Measurements from ENCODE around the gene ASTL. TPM values are rescaled to one million over a fixed set of nuclear protein-coding genes. Genes with fewer than 3 reads are reported as not detected.

The ASTL gene
- total and polyA plus RNA-seq, 8 donors: 0.08 TPM; not detected in 7

DNA sequence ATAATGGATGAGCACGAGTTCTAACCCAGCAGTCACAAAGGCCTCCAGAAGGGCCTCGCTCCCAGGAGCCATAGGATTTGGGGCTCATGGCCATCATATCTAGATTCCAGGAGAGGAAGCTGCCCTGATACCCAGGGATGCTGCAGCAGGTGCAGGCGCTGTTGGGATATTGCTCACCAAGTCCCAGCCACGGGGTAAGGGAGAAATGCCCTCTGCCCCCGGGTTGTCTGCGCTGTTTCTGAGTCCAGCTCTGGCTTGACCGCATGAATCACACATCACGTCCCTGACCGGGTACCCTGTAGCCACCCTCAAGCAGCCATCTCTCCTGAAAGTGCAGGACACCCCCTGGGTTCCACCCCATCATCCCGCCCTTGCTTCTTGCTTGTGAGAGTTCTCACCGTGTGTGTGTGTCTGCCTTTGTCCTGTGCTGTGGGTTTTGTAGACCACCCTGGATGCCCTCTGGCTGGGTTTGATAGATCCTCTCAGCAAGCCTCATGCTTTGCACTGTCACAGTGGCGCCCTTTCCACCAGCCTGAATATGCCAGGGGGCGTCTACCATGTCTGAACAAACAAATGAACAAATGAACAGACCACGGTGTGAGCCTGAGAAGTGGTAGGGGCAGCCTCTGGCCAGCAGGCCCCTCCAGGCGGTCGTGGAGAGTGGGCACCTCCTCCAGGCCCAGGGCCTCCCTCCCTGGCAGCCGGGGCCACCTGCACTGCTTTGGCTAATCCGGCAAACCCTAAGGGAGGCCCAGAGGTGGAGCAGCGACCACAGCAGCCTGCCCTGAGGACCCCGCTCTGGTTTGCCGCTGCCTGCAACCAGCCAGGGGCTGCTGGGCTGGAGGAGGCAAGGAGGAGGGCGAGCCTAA, 54.1 kb downstream of the ASTL start:
- H3K27me3 ChIP-seq: peaks cover 0 to 4% (median 0%) of the 10 kb centered on the region in 3 donors
- 88 to 91% (median 90%) methylated on average over 21 to 22 of the region's 22 CpGs for WGBS, 5 donors
- no peak overlapping the region for H3K4me3 ChIP-seq
- DNase-seq: no peak
- intact Hi-C loops (cut with DNase I; ENCODE audit: low total_unique reads): no loop called here
- peaks cover 0 to 2% (median 1%) of the 10 kb centered on the region in 4 donors for H3K4me1 ChIP-seq
- H3K9me3 ChIP-seq: no peaks in the 10 kb centered on the region
- H3K36me3 ChIP-seq: no peaks in the 10 kb centered on the region
- no peak for TF ChIP-seq POLR2A (IDR thresholded peaks at IDR 0.05)
- no peak for TF ChIP-seq EP300 (IDR thresholded peaks at IDR 0.05)
- TF ChIP-seq, protein P1, sequence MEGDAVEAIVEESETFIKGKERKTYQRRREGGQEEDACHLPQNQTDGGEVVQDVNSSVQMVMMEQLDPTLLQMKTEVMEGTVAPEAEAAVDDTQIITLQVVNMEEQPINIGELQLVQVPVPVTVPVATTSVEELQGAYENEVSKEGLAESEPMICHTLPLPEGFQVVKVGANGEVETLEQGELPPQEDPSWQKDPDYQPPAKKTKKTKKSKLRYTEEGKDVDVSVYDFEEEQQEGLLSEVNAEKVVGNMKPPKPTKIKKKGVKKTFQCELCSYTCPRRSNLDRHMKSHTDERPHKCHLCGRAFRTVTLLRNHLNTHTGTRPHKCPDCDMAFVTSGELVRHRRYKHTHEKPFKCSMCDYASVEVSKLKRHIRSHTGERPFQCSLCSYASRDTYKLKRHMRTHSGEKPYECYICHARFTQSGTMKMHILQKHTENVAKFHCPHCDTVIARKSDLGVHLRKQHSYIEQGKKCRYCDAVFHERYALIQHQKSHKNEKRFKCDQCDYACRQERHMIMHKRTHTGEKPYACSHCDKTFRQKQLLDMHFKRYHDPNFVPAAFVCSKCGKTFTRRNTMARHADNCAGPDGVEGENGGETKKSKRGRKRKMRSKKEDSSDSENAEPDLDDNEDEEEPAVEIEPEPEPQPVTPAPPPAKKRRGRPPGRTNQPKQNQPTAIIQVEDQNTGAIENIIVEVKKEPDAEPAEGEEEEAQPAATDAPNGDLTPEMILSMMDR (IDR thresholded peaks at IDR 0.05): no peak
- no peak for TF ChIP-seq POLR2AphosphoS5 (IDR thresholded peaks at IDR 0.05)
- H3K27ac ChIP-seq: no peak overlapping the region

DNA sequence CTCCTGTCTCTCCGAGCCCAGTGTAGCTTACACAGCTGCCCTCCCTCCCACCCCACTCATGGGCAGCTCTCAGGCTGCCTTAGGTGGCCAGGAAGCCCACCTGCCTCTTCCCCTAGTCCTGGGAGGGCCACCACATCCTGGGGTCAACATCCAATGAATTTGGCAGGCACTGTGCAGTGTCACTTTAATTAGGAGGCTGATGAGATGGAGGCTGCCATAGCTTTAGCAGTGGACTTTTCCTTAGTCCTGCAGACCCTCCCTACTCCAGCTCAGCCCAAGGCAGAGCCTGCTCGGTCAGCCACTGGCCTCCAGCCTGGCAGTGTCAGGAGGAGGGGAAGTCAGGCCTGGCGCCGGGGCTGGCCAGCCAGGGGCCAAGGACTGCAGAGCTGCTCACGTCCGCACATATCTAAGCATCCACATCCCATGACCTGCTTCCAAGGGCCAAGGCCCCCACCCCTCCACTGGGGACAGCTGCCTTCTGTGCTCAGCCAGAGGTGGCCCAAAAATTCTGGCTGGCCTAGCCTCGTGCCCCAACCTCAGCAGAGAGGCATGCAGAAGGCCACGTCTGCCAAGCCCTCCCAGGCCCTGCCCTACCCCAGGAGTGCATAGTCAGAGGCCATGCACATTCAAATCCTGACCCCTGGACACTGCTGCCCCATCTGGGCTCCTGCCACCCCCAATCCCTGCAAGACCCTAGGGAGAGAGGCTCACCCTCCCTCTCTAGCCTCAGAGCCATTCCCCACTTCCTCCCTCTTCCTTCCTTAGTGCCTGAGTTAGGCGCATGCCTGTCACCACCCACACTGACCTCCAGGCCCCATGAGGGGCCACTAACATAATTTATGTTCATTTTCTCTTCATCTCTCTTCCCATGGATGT, 55.0 kb downstream of the ASTL start:
- no peaks in the 10 kb centered on the region for H3K9me3 ChIP-seq
- TF ChIP-seq POLR2AphosphoS5 (IDR thresholded peaks at IDR 0.05) (no peak), EP300 (IDR thresholded peaks at IDR 0.05) (no peak), POLR2A (IDR thresholded peaks at IDR 0.05) (no peak)
- TF ChIP-seq, protein P1 (IDR thresholded peaks at IDR 0.05): no peak
- no peaks in the 10 kb centered on the region for H3K4me1 ChIP-seq
- 80 to 92% (median 86%) methylated on average over 3 to 9 of the region's 9 CpGs for WGBS, 5 donors
- no peak overlapping the region for H3K4me3 ChIP-seq
- H3K36me3 ChIP-seq: no peaks in the 10 kb centered on the region
- DNase-seq: no peak
- H3K27me3 ChIP-seq: peaks cover 0 to 4% (median 0%) of the 10 kb centered on the region in 3 donors
- intact Hi-C loops (cut with DNase I; ENCODE audit: low total_unique reads): no loop called here
- peak overlapping the region in 1 of 5 donors; percentile 8 for H3K27ac ChIP-seq

DNA sequence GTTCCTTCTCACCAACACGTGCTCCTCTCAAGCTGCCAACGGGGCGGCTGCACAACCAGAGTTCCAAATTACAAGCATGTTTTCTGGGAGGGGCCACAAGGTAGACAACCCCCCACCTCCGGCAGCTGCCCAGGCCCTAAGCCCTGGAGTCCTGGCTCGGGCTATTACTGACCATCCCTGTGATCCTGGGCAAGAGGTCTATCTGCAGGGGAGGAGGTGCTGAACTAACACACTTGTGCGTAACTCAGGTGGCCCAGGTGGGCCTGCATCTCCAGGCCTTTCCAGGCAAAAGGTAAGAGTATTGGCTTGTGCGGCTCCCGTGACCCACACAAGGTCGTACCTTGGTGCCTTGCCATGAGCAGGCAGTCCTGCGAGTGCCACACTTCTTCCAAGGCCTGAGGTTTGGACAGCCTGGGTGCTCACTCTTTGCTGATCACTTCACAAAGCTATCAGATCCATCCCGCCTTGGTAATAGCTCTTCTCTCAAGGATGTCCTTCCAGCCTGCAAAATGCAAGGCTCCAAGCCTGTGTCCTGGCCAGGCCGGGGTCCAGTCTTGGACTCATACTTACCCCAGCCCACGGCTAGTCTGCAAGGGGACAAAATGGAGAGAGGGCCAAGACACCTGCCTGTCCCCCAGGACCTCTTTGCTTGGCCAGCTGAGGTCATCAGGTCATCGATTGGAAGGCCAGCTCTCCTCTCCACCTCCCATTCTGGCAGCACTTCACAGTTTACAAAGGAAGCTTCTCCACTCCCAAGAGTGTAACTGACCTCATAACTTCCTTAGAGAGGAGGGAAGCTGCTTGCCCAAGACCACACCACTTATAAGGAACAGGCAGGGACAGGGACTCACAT, 55.9 kb downstream of the ASTL start:
- Histone ChIP-seq H3K4me1 (no peaks in the 10 kb centered on the region), H3K27ac (peak overlapping the region in 1 of 5 donors; percentile 8), H3K27me3 (peaks cover 0 to 4% (median 0%) of the 10 kb centered on the region in 3 donors), H3K36me3 (no peaks in the 10 kb centered on the region), H3K9me3 (no peaks in the 10 kb centered on the region), H3K4me3 (no peak overlapping the region)
- TF ChIP-seq, protein P1 (IDR thresholded peaks at IDR 0.05): no peak
- TF ChIP-seq POLR2AphosphoS5 (IDR thresholded peaks at IDR 0.05) (no peak), EP300 (IDR thresholded peaks at IDR 0.05) (no peak), POLR2A (IDR thresholded peaks at IDR 0.05) (no peak)
- intact Hi-C loops (cut with DNase I; ENCODE audit: low total_unique reads): no loop called here
- 83 to 94% (median 92%) methylated on average over 13 to 14 of the region's 14 CpGs for WGBS, 5 donors
- DNase-seq: no peak
